H7 (cell line): ENCODE measurements around the gene SPAG6. TPM values are rescaled to one million over a fixed set of nuclear protein-coding genes. Genes with fewer than 3 reads are reported as not detected.

Source experiments
- DNase-seq: peaks from one replicate; pipeline ENCODE4 v3.0.0; 2012
- H3K27me3 ChIP-seq: 2 replicates; pipeline ENCODE4 v1.6.0; 2011; ENCODE audit warnings: mild to moderate bottlenecking, low read length; ENCODE audit not compliant: control insufficient read depth, insufficient read depth
- H3K36me3 ChIP-seq: replicated peaks from 2 replicates; pipeline ENCODE4 v1.5.1; 2011; ENCODE audit warnings: low read length; ENCODE audit not compliant: control insufficient read depth, insufficient read depth
- H3K4me3 ChIP-seq: 2 replicates; pipeline ENCODE4 v1.5.1; 2011; ENCODE audit warnings: low read depth, mild to moderate bottlenecking, control low read depth, low read length, moderate library complexity; ENCODE audit not compliant: insufficient read depth
- total RNA-seq: library from RNA; depleted of rRNA; stranded (reverse); fragments of >200 nt; shearing (Covaris generic); gene quantifications from 2 replicates; pipeline ENCODE4 v1.2.3, GENCODE V29; 2014

Gene SPAG6
- total RNA-seq, 1 experiment from 2014 or later = not detected

DNA sequence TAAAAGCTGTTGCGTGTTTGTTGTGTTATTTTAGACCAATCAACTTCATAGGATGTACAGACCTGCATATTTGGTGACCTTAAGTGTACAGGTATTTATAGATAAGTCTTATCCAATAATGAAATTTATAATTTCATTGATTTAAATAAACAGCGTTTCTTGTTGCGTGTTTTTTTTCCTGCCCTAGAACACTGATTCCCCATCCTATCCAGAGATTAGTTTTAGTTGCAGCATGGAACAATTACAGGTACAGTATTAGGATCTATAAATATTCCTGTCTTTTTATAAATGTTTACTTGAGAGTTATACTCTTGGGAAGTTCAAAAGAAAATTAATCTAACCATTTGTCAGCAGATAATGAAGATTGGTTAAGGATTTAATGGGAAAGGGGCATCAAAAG, 26.5 kb upstream of the SPAG6 start:
- no peak for DNase-seq
- no peak overlapping the region for H3K4me3 ChIP-seq
- peaks cover 85% of the 10 kb centered on the region for H3K27me3 ChIP-seq
- H3K36me3 ChIP-seq = no peaks in the 10 kb centered on the region

DNA sequence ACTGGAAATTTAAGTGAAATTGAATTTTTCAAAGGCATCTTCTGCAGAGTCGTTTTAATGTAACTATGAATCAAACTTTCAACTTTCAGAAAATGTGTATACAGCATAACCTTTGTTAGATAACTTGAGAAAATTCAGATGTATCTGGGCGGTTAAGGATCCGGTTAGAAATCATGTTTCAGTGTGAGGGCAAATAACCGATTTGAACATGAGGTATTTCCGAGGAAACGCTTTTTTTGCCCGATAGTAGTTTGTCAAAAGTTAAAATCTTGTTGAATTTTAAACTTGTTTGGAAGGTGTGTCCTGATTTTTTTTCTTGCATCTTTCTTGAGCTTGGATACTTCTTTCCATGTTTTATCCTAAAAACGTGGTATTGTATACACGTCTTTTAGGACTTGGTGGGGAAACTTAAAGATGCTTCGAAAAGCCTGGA, 25.7 kb upstream of the SPAG6 start:
- DNase-seq = no peak
- H3K4me3 ChIP-seq = no peak overlapping the region
- H3K27me3 ChIP-seq = peaks cover 86% of the 10 kb centered on the region
- H3K36me3 ChIP-seq = no peaks in the 10 kb centered on the region

DNA sequence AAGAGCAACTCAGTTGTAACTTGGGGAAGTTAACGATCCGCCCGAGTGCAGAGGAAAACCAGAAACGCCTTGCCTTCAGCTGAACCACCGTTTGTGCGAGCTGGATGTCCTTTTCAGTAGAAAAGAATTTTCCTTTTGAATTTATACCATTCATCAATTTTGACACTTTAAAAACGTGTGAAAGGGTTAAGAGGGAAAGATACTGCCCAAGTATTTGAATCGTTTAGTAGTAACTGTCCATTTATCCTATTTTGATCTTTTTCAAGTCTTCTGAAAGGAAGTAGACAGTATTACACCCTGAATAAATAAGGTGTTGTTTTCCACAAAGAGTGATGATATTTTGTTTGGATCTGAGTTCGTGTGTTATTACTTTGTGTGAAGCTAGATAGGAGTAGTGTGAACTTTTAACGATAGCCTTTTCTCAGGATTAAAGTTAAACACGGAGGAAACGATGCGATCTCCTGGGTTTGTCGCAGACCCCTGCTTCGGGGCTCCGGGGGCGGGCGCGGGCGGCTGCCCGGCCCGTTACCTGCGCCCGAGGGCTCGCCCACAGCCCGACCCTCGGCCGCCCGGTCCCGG, 25.2 kb upstream of the SPAG6 start:
- peaks cover 86% of the 10 kb centered on the region for H3K27me3 ChIP-seq
- H3K36me3 ChIP-seq = no peaks in the 10 kb centered on the region
- no peak for DNase-seq
- peak overlapping the region; percentile 6; the same call in 1 of the 2 replicates for H3K4me3 ChIP-seq

DNA sequence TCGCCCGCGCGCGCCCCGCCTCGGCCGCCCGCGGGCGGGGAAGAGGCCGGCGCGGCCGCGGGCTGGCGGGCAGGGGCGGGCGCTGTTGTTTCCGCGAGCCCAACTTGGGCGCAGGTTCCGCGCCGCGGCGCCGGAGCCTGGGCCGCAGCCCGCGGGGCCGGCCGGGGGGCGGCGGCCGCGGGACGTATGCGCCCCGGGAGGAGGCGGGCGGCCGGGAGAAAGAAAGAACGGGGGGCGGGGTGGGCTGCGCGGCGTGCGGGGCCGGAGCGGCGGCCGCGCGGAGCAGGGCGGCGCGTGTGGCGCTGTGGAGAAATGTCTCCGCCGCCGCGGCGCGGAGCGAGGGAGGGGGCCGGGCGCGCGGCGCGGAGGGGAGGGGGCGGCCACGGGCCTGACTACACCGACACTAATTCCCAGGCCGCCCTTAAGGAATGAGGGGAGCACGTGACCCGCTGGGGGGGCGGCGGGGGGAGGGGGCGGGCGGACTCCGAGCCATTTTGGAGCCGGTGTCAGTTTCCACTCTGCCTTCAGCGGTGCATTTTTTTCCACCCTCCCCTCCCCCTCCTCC, 24.6 kb upstream of the SPAG6 start, which contains the start of gene BMI1:
Gene BMI1, plus strand, starts transcription at position 509 of the 565 bp plus-strand sequence. CDS start 5,351 bp downstream, outside the sequence.
- peaks cover 82% of the 10 kb centered on the region for H3K27me3 ChIP-seq
- peak within 1 kb of the TSS; percentile 64 for H3K4me3 ChIP-seq
- no peaks in the 10 kb centered on the region for H3K36me3 ChIP-seq
- peak; percentile 90 for DNase-seq

DNA sequence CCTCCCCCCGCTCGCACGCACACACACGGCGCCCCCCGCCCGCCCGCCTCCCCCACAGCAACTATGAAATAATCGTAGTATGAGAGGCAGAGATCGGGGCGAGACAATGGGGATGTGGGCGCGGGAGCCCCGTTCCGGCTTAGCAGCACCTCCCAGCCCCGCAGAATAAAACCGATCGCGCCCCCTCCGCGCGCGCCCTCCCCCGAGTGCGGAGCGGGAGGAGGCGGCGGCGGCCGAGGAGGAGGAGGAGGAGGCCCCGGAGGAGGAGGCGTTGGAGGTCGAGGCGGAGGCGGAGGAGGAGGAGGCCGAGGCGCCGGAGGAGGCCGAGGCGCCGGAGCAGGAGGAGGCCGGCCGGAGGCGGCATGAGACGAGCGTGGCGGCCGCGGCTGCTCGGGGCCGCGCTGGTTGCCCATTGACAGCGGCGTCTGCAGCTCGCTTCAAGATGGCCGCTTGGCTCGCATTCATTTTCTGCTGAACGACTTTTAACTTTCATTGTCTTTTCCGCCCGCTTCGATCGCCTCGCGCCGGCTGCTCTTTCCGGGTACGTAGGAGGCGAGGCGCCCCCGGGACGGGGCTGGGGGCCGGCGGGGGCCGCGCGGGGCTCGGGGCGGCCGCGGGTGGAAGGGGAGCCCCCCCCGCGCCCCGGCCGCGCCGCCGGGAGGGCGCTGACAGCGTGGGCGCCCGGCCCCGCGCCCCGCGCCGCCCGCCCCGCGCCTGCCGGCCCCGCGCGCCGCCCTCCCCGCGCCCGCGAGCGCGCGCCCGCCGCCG, 24.0 kb upstream of the SPAG6 start:
- Histone ChIP-seq H3K36me3 (no peaks in the 10 kb centered on the region), H3K27me3 (peaks cover 83% of the 10 kb centered on the region)
- DNase-seq = peak; percentile 81

DNA sequence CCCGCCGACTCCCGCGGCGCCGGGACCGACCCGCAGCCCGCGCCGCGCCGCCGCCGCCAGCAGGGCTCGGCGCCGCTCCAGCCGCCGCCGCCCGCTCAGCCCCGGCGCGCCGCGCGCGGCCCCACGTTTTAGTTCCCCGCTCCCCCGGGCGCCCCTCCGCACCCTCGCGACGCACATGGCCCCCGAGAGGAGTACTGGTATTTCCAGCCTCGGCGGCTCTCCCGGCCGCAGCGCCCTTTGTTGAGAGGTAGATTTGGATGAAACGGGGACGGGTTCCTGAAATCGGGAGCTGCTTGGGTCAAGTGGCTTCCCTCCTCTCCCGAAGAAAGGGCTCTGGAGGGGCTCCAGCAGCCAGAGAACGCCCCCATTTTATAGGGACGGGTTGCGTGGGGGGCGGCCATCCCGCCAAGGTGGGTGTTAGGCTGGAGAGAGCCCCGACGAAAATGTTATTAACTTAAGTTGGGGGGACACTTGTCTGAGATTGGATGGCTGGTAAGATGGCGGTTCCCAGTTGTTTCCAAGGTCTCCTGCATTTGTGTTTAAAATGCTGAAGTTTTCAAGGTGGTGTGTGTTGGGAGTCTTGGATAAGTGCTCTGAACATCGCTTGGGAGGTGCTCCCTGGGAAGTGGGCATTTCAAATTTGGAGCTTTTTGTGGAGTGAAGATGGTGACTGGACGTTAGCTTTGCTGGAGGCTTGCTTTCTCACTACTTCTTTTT, 23.2 kb upstream of the SPAG6 start:
- peak; percentile 80 for DNase-seq
- peak overlapping the region; percentile 26 for H3K4me3 ChIP-seq
- peaks cover 83% of the 10 kb centered on the region for H3K27me3 ChIP-seq
- no peaks in the 10 kb centered on the region for H3K36me3 ChIP-seq

More for the DNA sequence above, 24.0 kb upstream of the SPAG6 start:
- H3K4me3 ChIP-seq = peak overlapping the region; percentile 64

DNA sequence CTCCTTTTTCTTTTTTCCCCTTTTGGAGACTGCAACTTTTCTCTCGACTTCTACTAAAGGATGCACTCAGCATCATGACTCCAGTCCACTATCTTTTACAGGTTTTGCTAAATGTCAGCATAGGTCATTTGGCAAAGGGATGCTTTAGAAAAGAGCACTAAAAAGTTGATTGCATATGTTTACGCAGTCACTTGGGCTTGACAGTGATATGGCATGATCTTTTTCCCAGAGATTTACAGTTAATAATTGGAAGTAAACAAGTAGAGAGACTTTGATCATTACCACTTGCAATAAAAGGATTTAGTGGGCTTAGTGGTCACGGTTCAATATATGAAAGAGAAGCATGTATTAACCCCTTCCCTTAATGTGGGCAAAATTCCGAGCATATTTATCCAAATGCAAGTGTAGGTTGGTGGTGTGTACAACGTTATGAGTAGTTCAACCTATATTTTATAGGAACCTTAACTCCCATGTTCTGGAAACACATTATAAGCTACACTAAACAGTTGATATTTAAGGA, 22.6 kb upstream of the SPAG6 start:
- H3K27me3 ChIP-seq = peaks cover 83% of the 10 kb centered on the region
- H3K36me3 ChIP-seq = no peaks in the 10 kb centered on the region
- H3K4me3 ChIP-seq = no peak overlapping the region
- no peak for DNase-seq

DNA sequence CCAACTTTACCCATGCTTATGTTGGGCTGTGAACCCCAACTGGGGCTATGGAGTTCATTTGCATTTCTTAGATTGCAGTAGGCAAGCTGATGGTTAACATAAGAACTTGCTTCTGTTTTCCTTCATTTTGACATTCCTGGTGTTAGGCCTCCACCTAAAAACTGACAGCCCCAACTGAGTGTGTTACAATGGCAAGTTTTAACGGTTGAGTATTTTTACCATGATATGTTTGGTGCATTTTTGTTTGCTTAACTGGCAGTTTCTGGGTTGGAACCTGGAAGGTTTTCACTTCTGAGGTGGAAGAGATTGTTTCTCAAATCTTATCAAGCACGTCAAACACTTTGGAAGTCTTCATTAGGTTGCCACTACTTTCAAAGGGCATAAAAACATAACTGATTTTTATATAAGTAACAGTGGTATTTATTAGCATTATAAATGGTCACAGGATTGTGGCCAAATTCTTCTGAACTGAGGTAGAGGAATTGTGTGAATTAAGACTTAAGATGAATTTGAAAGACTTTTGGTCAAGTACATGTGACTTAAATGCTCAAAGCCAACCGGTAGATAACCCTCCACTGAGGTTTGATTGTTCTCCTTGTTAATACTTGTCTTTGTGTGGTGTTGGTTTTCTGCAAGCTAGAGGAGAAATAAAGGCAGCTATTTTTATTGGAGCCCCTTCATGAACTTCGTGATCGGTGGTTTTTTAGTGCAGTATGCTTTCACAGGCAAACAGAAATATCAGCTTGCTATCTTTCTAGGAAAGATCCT, 21.6 kb upstream of the SPAG6 start:
- no peak overlapping the region for H3K4me3 ChIP-seq
- DNase-seq = no peak
- H3K27me3 ChIP-seq = peaks cover 83% of the 10 kb centered on the region
- no peaks in the 10 kb centered on the region for H3K36me3 ChIP-seq

DNA sequence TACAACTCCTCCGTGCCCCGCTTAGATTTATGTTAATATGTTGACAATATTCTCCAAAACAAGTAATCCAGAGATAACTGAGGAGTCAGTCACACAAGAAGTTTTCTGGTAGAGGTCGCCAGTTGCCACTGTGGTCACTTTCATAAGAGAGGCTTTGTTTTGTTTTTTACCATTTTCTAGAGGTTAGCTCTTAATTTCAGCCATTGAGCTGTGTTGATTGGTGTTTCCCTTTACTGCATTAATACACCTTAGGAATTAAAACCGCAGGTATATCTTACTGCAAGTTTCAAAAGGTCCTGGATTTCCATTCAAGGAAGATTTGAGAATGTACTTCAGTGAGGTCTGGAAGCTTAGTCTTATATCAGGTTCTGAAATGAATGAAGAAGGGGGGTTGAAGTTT, 20.9 kb upstream of the SPAG6 start:
- Histone ChIP-seq H3K36me3 (no peaks in the 10 kb centered on the region), H3K4me3 (no peak overlapping the region), H3K27me3 (peaks cover 82% of the 10 kb centered on the region)
- DNase-seq = no peak

DNA sequence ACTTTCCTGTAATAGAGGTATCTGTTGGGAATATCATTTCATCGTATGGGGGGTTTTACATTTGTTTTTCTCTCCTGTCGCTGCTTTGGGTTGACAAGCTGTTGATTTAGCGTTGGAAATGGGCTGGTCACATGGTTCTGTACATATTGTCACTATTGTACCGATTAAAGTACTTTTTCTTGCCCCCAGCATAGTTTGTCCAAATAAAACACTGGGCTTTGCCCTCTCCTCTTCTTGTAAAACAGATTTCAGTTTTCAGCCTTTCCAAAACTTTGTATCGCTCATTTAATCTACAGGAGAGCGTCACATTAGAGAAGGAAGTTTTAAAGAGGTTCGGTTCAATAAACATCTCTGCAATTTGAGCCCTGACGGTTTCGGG, 20.4 kb upstream of the SPAG6 start:
- peaks cover 82% of the 10 kb centered on the region for H3K27me3 ChIP-seq
- DNase-seq = no peak
- no peaks in the 10 kb centered on the region for H3K36me3 ChIP-seq
- peak overlapping the region; percentile 39; the same call in 1 of the 2 replicates for H3K4me3 ChIP-seq

DNA sequence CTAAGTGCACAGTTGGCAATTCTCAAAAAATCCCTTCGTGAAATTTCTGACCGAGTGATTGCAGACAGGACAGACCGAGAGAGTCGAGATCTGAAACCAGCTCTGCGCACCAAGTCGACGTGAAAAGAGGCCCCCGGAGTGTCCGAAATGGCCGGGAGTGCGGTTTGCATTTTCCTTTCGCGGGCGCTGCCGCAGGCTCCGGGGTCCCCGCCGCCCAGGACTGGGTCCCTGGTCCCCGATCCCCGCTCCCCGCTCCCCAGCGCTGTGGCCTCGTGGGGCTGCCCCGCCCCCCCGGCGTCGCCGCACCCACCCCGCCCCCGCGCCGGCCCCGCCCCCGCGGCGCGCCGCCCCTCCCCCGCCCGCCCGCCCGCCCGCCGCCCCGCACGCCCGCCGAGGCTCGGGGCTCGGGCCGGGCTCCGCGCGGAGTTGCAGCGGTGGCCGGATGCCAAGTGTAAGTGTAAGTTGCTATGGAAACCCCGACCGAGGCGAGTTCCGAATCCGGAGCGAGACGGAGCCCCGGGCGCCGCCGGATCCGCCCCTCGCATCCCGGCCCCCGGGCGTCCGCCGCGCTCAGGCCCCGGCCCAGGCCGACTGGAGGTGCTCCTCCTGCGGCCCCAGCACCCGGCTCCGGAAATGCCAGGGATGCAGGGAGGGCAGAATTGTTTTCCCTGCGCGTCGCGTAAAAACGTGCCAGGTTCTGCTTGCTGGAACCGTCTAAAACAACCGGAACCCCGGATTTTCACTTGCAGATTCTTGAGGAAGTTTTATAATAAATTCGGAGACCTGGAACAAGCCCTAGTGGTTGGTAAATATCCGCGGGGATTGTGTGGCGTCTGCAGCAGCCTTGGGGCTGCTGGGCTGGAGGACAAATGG, 19.8 kb upstream of the SPAG6 start:
- Histone ChIP-seq H3K4me3 (peak overlapping the region; percentile 39), H3K36me3 (no peaks in the 10 kb centered on the region), H3K27me3 (peaks cover 83% of the 10 kb centered on the region)
- DNase-seq = peak; percentile 95

DNA sequence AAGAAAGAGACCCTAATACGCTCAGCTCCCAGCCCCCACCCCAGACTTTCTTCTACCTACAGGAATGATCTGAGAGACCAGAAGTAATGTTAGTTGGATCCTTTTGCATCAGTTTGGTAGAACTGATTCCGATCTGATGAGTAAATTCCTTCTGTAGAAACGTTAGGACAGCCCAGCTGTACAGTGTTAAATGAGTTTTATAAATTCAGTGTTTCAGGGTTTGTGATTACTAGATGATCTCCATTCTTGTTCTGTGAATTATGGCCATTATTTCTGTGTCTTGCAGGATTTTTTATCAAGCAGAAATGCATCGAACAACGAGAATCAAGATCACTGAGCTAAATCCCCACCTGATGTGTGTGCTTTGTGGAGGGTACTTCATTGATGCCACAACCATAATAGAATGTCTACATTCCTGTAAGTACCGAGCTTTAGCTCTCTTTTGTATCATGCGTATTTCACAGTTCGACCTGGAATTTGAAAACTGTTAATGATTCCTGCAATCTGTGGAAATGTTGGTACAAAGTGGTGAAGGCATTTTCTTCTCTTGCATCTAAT, 19.1 kb upstream of the SPAG6 start:
- Histone ChIP-seq H3K27me3 (peaks cover 89% of the 10 kb centered on the region), H3K4me3 (peak overlapping the region; percentile 31; the same call in 1 of the 2 replicates), H3K36me3 (no peaks in the 10 kb centered on the region)
- no peak for DNase-seq

DNA sequence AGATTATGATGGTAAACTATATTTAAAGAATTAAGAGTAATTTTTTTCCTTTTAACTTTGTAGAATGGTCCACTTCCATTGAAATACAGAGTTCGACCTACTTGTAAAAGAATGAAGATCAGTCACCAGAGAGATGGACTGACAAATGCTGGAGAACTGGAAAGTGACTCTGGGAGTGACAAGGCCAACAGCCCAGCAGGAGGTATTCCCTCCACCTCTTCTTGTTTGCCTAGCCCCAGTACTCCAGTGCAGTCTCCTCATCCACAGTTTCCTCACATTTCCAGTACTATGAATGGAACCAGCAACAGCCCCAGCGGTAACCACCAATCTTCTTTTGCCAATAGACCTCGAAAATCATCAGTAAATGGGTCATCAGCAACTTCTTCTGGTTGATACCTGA, 16.1 kb upstream of the SPAG6 start:
- no peak overlapping the region for H3K4me3 ChIP-seq
- H3K36me3 ChIP-seq = no peaks in the 10 kb centered on the region
- H3K27me3 ChIP-seq = peaks cover 92% of the 10 kb centered on the region
- no peak for DNase-seq
